GM21515 (cell line): ENCODE results near the gene IMMP2L.

Experiments
- ATAC-seq: cut with Tn5 transposase; IDR thresholded peaks from one replicate; pipeline ENCODE4 v1.9.1; 2021; ENCODE audit not compliant: unreplicated experiment

IMMP2L gene

DNA sequence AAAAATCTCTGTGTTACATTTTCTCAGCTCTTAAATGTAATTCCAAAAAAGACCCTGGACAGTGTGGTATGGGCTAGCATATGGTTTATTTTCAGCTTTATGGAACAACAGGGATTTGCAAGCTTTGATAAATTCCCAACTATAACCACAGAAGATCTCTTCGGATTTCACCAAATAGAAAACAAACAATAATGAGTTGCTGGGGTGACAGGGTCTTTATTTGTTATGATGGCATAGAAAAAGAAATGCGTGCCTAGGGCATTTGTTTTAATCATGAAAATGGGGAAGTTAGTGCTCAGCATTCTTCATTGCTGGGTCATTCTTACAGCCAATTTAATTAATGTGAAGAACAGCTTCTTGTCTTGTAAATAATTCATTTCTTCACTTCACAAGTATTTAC is 332.4 kb downstream of the IMMP2L start:
- ATAC-seq: no peak

DNA sequence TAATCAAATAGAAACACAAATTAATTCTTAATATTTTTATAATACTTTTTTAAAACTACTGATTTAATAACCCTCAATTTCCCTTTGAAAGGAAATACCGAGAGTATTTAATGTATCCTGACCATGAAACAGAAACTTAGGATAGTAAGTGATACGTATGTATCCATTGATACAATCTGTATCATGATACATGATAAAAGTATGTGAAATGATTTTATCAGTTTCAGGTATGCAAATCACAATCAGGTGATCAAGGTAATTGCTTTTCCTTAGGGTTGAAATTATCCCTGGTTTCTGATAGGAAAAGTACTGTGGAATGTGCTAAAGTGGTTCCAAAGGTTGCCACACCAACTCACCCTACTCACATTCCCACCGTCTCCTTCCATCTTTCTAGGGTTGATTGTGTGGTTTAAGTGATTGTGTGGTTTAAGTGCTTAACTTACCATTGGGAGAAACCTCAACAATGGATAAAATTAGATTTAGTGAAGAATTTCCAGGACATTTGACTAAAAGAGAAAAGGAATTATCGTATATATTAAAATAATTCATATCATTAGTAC is 333.0 kb downstream of the IMMP2L start:
- ATAC-seq: no peak

DNA sequence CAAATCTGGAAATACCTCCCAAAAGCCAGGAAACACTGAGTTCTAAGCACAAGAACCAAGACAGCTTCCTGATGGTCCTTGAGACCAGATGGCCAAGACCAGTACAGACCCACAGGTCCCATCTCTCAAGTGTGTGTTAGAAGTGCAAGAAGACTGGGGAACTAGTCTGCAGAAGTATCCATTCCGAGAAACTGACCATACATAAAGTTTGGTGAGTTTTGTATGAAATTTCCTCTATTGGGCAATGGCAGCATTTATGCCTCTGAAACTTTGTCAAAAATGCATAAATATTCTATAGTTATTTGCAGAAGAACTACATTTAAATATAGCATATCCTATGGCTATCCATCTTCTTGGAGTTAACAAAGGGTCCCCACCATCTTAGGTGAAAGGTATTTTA is 333.9 kb downstream of the IMMP2L start:
- ATAC-seq: no peak

DNA sequence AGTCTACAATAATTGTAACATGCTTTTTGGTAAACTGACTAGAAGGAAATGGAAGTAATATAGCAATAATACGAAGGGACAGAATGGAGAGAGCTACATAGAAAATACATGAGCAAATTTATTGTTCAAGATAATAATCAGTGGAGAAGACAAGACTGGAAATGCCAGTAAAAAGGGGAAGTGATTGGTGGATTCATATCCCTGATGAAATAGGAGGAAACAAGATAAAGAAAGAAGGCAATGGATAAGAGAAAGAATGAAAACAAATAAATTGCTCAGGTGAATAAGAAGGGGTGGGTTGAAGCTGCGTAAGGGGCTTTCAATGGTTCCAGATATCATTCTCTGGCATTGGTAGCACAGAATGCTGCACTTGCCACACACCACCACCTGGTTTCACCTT is 335.5 kb downstream of the IMMP2L start:
- no peak for ATAC-seq

DNA sequence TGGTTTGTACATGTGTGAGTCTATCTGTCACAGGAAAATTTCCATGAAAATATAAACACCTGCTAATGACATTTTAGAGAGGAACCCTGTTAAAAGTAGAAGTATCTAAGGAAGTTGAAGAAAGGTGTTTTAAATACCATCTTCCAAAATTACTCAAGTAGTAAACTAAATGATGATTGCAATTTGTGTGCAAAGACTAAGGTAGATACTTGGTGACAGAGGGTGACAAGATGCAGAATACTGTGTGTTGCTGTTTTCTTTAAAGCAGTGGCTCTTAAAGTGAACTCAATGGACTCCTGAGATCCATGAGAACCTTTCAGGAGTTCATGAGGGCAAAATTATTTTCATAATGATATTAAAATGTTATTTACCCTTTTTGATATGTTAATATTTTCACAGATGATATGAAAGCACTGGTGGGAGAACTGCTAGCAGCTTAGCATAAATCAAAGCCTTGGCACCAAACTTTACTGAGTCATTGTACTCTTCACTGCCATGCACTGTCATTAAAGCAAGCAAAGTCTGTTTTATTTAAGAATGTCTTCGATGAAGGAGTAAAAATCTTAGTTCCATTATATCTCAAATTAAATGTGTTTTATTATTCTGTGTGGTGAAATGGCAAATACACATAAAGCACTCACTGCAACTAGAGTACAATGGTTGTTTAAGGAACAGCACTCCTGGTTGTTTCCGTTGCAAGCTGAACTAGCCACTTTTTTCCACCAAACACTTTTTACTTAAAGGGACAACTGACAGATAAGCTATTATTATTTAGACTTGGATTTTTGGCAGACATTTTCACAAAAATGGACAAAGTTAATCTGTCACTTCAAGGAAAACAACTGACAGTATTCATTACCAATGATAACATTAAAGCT is 337.7 kb downstream of the IMMP2L start:
- no peak for ATAC-seq

DNA sequence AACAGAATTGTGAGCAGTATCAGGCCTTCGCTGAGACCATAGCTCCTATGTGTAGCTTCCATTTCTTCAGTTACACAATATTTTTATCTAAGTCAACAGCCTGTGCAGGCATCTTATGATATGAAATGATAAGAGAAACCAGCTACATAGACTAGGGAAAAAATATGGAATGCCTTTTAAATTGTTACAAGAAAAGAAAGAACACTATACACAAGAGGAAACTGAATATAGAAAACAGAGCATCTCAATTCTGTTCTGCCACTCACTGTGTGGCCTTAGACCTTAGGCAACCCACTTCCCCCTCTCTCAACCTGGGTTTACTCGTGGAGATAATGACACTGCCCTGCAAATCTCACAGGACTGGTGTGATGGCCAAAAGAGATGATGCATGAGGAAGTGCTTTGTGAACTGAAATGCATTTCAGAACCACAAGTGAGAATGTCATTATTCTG is 338.5 kb downstream of the IMMP2L start:
- no peak for ATAC-seq

DNA sequence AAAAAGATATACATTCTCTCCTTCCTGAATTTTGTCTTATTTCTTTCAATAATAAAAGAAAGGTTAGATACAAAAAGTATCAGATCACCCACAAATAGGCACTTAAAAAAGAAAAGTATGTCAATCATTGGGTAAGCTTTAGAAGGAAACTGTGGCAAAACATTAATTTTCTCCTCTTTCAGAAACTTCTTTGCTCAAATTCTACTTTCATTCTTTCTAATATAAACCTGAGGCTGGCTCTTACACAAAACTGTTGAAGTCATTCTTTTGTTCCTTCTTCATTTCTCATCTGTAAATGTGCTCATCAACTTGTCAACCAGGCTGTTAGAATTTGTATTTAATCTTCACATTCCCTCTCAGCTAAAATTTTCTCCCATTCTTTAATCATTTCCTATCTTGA is 346.7 kb downstream of the IMMP2L start:
- ATAC-seq: no peak

DNA sequence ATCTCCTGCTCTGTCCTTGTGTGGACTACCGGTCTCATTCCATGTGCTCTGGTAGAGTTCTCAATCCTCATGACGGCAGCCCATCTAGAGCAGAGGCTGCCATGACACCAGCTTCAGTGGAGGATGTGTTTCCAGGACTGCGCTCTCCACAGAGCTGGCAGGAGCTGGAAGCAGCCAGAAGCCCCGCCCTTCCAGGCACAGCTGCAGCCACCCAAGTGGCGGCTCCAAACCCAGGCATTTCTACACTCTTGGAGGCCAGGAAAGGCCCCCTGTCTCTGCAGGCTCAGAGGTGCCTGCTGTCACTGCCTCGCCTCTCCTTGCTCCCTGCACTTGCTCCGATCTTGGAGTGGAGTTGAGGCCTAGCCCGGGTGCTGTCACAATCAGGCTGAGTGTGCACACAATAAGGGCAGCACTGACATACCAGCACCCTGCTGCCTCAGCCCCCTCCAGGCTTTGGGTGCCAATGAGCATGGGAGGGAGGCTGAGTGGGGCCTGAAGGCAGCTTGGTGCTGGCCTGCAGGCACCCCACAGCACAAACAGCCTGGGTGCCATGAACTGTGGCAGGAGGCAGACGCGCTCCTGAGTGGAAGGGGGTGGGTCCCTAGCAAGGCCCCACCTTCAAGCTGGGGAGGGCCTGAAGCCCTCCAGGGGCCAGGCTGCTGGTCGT is 349.3 kb downstream of the IMMP2L start:
- ATAC-seq: no peak

DNA sequence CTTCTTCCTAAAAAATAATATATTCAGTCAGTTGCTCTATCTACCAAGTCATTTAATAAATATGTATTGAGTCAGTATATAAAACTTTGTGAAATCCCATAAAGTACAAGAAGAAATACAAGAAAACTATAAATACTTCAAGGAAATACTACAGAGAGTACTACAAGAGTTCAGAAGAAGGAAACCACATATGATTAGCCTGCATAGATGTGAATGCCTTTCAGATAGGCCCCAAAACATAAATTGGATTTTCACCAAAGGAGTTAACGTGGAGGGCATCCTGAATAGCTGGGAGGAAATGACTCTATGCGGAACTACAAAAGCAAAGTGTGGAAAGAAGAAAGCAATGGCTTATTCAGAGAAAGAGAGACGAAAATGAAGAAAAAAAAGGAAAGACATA is 351.3 kb downstream of the IMMP2L start:
- ATAC-seq: no peak

DNA sequence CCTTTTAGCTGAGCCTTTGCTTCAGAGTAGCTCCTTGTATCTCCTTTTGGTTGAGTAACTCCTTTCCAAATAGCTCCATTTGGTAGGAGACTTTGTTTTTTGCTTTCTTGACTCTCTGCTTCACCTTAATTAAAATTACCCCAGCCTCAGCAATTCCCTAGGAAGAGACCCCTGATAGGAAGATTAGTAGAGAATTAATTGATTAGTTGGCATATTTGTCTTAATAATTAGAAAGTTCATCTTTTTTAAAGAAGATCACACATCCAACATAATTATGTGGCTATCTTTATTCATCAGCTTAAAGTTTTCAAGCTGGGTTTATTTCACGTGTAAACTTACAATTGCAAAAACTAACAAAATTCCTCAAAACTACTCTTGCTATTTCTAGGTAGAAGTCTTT is 352.2 kb downstream of the IMMP2L start:
- no peak for ATAC-seq

DNA sequence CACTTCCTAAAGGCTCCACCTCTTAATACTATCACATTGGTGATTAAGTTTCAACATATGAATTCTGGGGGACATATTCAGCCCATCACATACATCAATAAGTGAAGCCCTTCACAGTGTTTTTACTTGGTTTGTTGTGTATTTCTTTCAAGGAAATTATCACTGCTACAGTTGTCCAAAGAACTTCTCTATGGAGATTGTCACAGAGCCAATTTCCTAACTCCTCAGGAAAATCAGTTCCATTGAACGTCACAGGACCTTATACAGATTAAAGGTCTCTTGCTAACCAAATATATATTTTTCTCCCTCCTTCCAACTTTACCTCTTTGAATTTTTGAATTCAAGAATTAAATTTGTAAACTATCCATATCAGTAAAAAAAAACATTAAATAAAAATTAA is 357.0 kb downstream of the IMMP2L start:
- ATAC-seq: no peak

DNA sequence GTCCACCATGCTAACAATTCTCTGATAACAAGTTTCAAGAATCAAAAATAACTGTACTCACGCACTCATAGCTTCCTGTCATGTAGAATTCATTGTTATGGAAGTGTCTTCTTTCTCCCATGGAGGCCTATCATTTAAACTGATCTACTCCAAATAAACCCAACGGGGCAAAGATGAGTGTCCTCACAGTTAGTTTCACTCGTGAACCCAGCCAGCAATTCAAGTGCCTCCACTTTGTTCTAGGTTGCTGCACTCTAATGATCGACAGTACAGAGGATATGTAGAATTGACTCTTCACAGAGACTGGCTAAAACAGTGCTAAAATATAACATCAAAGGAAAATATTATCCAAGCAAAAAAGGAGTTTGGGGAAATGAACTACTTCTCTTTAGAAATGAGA is 360.0 kb downstream of the IMMP2L start:
- no peak for ATAC-seq

DNA sequence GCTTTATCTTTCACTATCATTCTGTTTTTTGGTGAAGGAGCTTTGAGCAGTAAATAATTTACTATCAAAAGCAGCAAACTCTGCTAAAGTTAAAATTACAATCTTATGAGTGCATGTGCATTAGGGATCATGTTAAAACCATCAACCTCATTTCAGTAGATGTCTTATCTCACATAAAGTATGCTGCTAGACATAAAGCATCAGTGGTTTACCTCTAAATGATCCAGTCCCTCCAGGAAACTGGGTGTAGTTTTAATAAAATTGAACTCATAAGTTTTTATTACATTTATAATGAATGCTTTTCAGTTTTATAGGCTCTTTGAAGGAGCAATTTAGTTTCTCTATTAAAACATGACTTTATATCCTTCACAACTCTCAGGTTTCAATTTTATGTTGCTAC is 362.6 kb downstream of the IMMP2L start:
- ATAC-seq: no peak

DNA sequence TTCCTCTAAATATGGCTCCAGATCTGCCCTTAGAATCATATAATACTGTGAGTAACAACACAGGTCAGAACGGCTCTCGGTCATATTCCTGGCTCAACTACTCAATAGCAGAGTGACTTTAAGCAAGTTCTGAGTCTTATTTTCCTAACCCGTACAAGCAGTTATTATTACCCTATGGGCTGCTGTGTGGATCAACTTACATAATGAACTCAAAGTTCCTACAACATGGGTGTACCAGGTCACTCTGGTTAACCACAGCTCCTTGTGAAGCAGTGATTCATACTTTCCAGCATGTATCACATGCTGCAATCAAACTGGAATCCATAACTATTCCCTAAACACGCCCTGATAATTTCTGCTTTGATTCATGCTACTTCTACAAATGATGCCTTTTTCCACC is 364.0 kb downstream of the IMMP2L start:
- no peak for ATAC-seq

DNA sequence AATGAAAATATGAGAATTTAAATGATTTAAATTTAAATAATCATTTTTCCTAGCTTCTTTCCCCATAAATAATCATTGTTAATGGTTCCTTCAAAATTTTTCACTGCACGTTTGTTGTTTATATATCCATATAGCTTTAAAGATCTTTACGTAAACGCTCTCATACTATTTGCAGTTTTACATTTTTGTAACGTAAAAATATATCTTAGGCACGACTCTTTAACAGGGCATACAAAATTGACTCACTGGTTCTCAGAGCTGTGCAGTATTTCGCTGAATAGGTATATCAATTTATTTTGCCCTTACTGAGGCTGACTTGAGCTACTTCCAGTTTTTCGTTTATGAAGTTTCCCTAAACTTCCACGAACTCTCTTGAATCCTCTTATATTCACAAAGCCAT is 365.6 kb downstream of the IMMP2L start:
- ATAC-seq: no peak

DNA sequence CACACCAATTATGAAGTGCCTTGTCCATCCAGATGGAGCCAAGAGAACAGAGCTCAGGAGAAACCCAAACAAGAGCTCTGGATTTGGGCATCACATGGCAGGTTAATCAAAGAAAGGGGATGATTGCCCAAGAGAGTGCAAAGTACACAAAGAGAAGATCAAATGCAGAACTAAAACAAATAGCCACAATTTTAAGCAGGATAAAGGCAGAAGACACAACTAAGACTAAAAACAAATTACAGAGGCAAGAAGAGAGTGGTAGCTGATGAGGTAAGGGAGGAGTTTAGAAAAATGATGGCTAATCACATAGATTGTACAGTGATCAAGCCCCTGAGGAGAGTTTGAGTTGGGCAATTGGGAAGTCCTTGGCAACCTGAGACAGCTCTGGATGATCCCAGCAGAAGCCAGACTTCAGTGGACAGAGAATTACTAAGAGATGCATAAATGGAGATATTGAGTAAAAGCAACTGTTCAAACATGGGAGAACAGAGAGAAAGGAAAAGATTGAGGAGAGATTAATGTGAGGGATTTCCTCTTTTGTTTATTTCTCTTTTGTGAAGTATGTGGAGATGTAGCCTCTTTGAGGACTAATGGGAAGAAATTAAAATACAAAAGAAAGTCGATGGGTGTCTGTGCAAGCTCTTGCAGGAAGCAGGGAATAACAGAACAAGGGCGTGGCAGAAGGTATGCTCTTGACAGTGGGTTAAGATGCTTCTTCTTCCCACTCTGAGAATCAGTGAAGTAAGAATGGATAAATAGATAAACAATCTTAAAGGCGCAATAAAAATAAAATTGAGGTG is 369.5 kb downstream of the IMMP2L start:
- no peak for ATAC-seq

DNA sequence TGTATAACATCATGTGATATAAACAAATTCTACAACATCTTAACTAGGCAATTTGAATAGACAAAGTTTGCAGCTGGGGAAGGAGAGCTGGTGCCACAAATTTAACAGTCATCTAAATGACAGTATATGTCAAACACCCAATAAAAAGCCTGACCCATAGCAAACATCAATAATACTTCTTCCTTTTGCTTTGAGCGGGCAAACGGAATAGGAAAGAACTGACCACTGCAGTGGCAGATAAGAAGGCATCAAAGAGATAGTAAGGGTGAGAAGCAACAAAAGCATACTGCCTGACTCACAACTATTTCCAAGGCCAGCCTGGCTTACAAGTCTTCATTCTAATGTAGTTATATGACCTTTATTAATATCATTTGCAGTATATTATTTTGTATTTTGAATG is 371.5 kb downstream of the IMMP2L start:
- no peak for ATAC-seq

DNA sequence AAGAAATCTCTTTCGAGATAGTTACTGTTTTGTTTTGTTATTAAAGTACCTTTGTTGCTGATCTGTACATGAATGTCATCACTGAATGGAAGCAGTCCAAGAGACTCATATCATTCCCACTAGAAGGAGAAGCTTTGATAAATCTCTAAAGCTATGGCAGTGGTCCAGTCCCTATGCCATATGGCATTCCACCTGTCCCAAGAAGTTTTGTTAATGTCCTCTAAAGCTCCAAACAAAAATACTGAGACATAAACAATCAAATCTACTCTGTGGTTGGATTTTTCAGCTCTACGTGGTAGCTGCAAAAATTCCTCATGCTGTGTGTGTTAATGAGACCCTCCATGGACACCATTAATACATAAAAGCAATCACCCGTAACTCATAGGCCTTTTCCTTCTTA is 377.3 kb downstream of the IMMP2L start:
- no peak for ATAC-seq

DNA sequence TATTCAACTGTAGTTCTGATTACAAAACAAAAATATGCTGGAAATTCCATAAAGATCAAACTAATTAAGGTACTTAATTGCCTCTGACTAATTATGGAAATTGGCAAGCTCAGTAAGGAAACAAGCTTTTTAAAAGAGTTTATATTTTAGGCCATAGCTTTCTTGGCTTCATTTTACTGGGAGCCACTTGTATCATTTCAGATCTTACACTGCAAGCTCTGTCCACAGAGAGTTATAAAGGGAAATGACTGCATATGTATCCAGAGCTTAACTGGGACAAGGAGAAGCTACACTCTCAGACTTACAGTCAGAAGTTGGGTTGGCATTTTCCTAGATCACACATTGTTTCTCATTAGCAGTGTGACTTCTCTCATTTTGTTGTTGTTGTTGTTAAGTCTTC is 379.0 kb downstream of the IMMP2L start:
- no peak for ATAC-seq

DNA sequence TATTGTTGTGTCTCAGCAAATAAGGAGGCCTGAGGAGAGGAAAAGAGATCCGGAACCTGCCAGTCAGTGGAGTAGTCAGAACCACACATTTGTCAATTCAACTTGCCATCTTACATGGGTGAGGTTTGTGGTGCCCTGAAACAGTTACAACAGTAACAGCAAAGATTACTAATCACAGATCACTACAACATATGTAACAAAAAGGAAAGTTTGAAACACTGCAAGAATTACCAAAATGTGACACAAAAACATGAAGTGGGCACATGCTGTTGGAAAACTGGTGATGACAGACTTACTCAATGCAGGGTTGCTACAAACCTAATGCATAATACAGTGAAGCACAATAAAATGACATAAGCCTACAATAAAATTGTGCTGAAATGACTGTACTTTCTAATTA is 382.0 kb downstream of the IMMP2L start:
- no peak for ATAC-seq

DNA sequence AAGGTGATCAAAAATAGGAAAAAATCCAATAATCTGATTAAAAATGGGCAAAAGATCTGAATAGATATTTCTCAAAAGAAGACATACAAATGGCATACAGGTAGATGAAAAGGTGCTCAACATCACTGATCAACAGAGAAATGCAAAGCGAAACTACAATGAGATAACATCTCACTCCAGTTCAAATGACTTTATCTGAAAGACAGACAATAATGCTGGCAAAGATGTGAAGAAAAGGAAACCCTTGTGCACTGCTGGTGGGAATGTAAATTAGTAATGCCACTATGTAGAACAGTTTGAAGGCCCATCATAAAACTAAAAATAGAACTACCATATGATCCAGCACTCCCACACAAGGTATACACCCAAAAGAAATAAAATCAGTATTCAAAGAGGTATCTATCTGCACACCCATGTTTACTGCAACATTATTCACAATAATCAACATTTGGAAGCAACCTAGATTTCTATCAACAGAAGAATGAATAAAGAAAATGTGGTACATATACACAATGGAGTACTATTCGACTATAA is 386.3 kb downstream of the IMMP2L start:
- no peak for ATAC-seq
